ENCODE data around the gene GMPR2. TPM values are rescaled to one million over a fixed set of nuclear protein-coding genes. Genes with fewer than 3 reads are reported as not detected.

The GMPR2 gene
- total RNA-seq, 2 donors from 2014 or later, result 54.5 to 106 TPM

DNA sequence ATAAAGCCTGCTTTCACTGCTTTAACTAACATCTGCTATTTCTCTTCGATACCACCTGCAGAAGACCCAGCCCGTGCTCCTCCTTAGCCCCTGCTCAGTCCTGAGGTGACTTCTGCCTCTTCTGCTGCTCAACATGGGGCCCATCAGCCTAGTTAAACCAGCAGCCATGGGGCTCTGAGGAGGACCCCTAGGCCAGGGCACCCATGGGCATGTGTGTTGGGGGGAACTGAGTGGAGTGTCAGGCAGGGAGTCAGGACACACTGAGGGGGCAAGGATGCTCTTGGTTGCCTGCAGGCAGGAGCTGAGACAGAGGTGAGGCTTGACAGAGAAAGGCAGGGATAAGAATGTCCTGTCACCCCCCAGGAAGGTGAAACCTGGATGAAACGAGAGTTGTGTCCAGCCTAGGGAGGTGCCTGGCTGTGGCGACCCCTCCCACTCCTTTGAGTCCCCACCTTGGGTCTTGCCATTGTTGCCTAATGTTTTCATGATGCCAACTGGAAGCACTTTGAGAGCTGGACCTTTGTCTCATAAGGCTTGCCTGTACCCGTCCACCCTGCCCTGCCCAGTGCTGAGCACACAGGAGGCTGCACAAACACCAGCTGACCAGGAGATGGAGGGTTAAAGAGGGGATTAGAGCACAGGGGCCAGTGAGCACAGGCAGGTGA, 51.2 kb downstream of the GMPR2 start:
- no peak for TF ChIP-seq POLR2A (IDR thresholded peaks at IDR 0.05)
- TF ChIP-seq POLR2AphosphoS5 (IDR thresholded peaks at IDR 0.05), result no peak
- TF ChIP-seq, protein P1, sequence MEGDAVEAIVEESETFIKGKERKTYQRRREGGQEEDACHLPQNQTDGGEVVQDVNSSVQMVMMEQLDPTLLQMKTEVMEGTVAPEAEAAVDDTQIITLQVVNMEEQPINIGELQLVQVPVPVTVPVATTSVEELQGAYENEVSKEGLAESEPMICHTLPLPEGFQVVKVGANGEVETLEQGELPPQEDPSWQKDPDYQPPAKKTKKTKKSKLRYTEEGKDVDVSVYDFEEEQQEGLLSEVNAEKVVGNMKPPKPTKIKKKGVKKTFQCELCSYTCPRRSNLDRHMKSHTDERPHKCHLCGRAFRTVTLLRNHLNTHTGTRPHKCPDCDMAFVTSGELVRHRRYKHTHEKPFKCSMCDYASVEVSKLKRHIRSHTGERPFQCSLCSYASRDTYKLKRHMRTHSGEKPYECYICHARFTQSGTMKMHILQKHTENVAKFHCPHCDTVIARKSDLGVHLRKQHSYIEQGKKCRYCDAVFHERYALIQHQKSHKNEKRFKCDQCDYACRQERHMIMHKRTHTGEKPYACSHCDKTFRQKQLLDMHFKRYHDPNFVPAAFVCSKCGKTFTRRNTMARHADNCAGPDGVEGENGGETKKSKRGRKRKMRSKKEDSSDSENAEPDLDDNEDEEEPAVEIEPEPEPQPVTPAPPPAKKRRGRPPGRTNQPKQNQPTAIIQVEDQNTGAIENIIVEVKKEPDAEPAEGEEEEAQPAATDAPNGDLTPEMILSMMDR (IDR thresholded peaks at IDR 0.05), result no peak
- Histone ChIP-seq H3K27me3 (replicated peaks; ENCODE audit: insufficient read depth) (no peaks in the 10 kb centered on the region), H3K9me3 (no peaks in the 10 kb centered on the region), H3K4me3 (no peak overlapping the region), H3K36me3 (no peaks in the 10 kb centered on the region), H3K27ac (no peak overlapping the region), H3K4me1 (replicated peaks) (no peaks in the 10 kb centered on the region)
- WGBS, result 78% methylated on average over 5 of the region's 5 CpGs
- no peak for DNase-seq (ENCODE audit: low spot score)
- intact Hi-C loops (cut with DNase I), result no loop called here

- WGBS, result 78% methylated on average over 11 of the region's 11 CpGs
- H3K9me3 ChIP-seq, result no peaks in the 10 kb centered on the region
- no peaks in the 10 kb centered on the region for H3K4me1 ChIP-seq (replicated peaks)
- no peak overlapping the region for H3K4me3 ChIP-seq
- TF ChIP-seq POLR2A (IDR thresholded peaks at IDR 0.05), result no peak
- TF ChIP-seq, protein P1 (IDR thresholded peaks at IDR 0.05), result no peak
- DNase-seq (ENCODE audit: low spot score), result no peak
- no peaks in the 10 kb centered on the region for H3K36me3 ChIP-seq
- H3K27ac ChIP-seq, result no peak overlapping the region
- intact Hi-C loops (cut with DNase I), result no loop called here
- H3K27me3 ChIP-seq (replicated peaks; ENCODE audit: insufficient read depth), result no peaks in the 10 kb centered on the region
Measured at GRCh38 chr14:24284501-24285035, 51.8 kb downstream of the GMPR2 start.

DNA sequence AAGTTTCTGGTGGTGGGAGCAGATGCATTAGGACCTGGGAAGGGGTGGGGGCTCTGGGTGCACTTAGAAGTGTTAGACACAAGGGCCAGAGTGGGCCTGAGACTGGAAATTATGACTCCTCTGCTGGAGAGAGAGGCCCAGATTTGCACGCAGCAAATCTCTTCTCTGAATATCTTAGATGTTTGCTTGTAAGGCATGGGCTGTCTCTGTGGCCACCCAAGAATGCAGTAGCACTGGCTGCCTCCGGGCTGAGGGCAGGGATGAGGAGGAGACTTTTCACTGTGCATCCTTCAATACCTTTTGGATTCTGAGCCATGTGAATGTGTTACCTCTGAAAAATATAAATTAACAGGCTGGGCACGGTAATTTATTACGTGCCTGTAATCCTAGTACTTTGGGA, 52.6 kb downstream of the GMPR2 start:
- 57% methylated on average over 4 of the region's 4 CpGs for WGBS
- no peak for DNase-seq (ENCODE audit: low spot score)
- no peak overlapping the region for H3K27ac ChIP-seq
- intact Hi-C loops (cut with DNase I), result no loop called here
- TF ChIP-seq POLR2AphosphoS5 (IDR thresholded peaks at IDR 0.05) (no peak), POLR2A (IDR thresholded peaks at IDR 0.05) (no peak)
- TF ChIP-seq, protein P1 (IDR thresholded peaks at IDR 0.05), result no peak
- no peaks in the 10 kb centered on the region for H3K9me3 ChIP-seq
- no peaks in the 10 kb centered on the region for H3K4me1 ChIP-seq (replicated peaks)
- no peaks in the 10 kb centered on the region for H3K36me3 ChIP-seq
- H3K27me3 ChIP-seq (replicated peaks; ENCODE audit: insufficient read depth), result no peaks in the 10 kb centered on the region
- no peak overlapping the region for H3K4me3 ChIP-seq

DNA sequence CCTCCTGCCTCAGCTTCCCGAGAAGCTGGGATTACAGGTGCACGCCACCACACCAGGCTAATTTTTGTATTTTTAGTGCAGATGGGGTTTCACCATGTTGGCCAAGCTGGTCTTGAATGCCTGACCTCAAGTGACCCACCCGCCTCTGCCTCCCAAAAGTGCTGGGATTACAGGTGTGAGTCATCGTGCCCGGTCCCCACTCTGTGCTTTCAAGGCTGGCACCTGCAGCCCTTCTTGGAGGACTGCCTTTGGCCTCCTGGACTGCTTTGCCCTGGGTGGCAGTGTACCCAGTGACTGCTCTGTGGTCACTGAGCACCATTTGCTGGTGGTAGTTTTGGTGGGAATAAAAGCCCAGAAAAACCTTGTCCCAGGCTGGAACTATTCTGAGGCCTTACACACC, 54.3 kb downstream of the GMPR2 start:
- TF ChIP-seq POLR2A (IDR thresholded peaks at IDR 0.05), result no peak
- TF ChIP-seq, protein P1 (IDR thresholded peaks at IDR 0.05), result no peak
- TF ChIP-seq POLR2AphosphoS5 (IDR thresholded peaks at IDR 0.05), result no peak
- no peak for DNase-seq (ENCODE audit: low spot score)
- 96% methylated on average over 5 of the region's 5 CpGs for WGBS

More for the DNA sequence above, 54.3 kb downstream of the GMPR2 start:
- no peaks in the 10 kb centered on the region for H3K36me3 ChIP-seq
- H3K27ac ChIP-seq, result no peak overlapping the region
- no peaks in the 10 kb centered on the region for H3K4me1 ChIP-seq (replicated peaks)
- intact Hi-C loops (cut with DNase I), result no loop called here
- no peaks in the 10 kb centered on the region for H3K9me3 ChIP-seq
- no peak overlapping the region for H3K4me3 ChIP-seq
- no peaks in the 10 kb centered on the region for H3K27me3 ChIP-seq (replicated peaks; ENCODE audit: insufficient read depth)

Small RNA genes within 50 kb of the gene (small RNA-seq; reads per million reads assigned to genes)
- 0 reads per million in 2 donors for gene AL136295.4
- 0 reads per million in 2 donors for gene CHMP4A
- 0 reads per million in 2 donors for gene MDP1

Other genes with a start within 250 kb of the GMPR2 start
- 10 to 100 TPM; 13.1 to 17.9 TPM for gene DHRS4L2, start 244.0 kb upstream of the GMPR2 start, total RNA-seq
- gene CARMIL3, start 180.9 kb upstream of the GMPR2 start, total RNA-seq, result 1 to 10 TPM in 1 of 2 donors, under 1 TPM in 1; 0.59 to 3.9 TPM
- 1 to 10 TPM; 1.8 to 8.8 TPM for gene CPNE6, start 161.4 kb upstream of the GMPR2 start, total RNA-seq
- 10 to 100 TPM; 15.4 to 21.8 TPM for gene PCK2, start 138.6 kb upstream of the GMPR2 start, total RNA-seq
- 100 to 1,000 TPM; 111 to 115 TPM for gene DCAF11, start 118.2 kb upstream of the GMPR2 start, total RNA-seq
- 1 to 10 TPM; 4.3 to 4.7 TPM for gene NRL, start 118.0 kb upstream of the GMPR2 start, total RNA-seq
- gene FITM1, start 102.3 kb upstream of the GMPR2 start, total RNA-seq, result 1 to 10 TPM in 1 of 2 donors, not detected in 1; 2.0 TPM
- 100 to 1,000 TPM in 1 of 2 donors, 10 to 100 TPM in 1; 85.4 to 213 TPM for gene PSME1, start 96.7 kb upstream of the GMPR2 start, total RNA-seq
- gene EMC9, start 91.3 kb upstream of the GMPR2 start, total RNA-seq, result 10 to 100 TPM; 13.1 to 13.6 TPM
- 10 to 100 TPM; 34.5 to 89.3 TPM for gene PSME2, start 86.3 kb upstream of the GMPR2 start, total RNA-seq
- gene RNF31, start 85.4 kb upstream of the GMPR2 start, total RNA-seq, result 10 to 100 TPM; 73.8 to 76.9 TPM
- 10 to 100 TPM; 61.5 to 82.9 TPM for gene IRF9, start 71.7 kb upstream of the GMPR2 start, total RNA-seq
- gene REC8, start 60.8 kb upstream of the GMPR2 start, total RNA-seq, result 10 to 100 TPM in 1 of 2 donors, 1 to 10 TPM in 1; 5.6 to 25.4 TPM
- gene IPO4, start 44.1 kb upstream of the GMPR2 start, total RNA-seq, result 10 to 100 TPM; 42.6 to 44.5 TPM
- 100 to 1,000 TPM in 1 of 2 donors, 10 to 100 TPM in 1; 68.9 to 113 TPM for gene TM9SF1, start 37.5 kb upstream of the GMPR2 start, total RNA-seq
- 1 to 10 TPM in 1 of 2 donors, not detected in 1; 1.2 TPM for gene TSSK4, start 27.2 kb upstream of the GMPR2 start, total RNA-seq
- gene CHMP4A, start 19.4 kb upstream of the GMPR2 start, total RNA-seq, result 10 to 100 TPM; 61.5 to 66.8 TPM
- gene MDP1, start 16.9 kb upstream of the GMPR2 start, total RNA-seq, result 10 to 100 TPM; 19.1 to 25.5 TPM
- 100 to 1,000 TPM; 114 to 185 TPM for gene NEDD8, start 562 bp upstream of the GMPR2 start, total RNA-seq
- 10 to 100 TPM; 65.5 to 66.8 TPM for gene TINF2, start 9.7 kb downstream of the GMPR2 start, total RNA-seq
- 10 to 100 TPM in 1 of 2 donors, 1 to 10 TPM in 1; 6.6 to 11.4 TPM for gene TGM1, start 30.2 kb downstream of the GMPR2 start, total RNA-seq
- 10 to 100 TPM; 45.5 to 63.5 TPM for gene RABGGTA, start 38.7 kb downstream of the GMPR2 start, total RNA-seq
- gene DHRS1, start 66.9 kb downstream of the GMPR2 start, total RNA-seq, result 10 to 100 TPM; 16.9 to 74.0 TPM
- gene NOP9, start 66.9 kb downstream of the GMPR2 start, total RNA-seq, result 10 to 100 TPM; 21.2 to 22.9 TPM
- gene CIDEB, start 75.0 kb downstream of the GMPR2 start, total RNA-seq, result 10 to 100 TPM in 1 of 2 donors, 1 to 10 TPM in 1; 9.1 to 17.8 TPM
- gene LTB4R2, start 77.2 kb downstream of the GMPR2 start, total RNA-seq, result 10 to 100 TPM; 19.5 to 27.3 TPM
- 10 to 100 TPM; 11.8 to 14.2 TPM for gene LTB4R, start 78.6 kb downstream of the GMPR2 start, total RNA-seq
- gene ADCY4, start 102.1 kb downstream of the GMPR2 start, total RNA-seq, result 10 to 100 TPM; 19.4 to 28.7 TPM
- gene RIPK3, start 107.1 kb downstream of the GMPR2 start, total RNA-seq, result 1 to 10 TPM; 1.9 to 7.6 TPM
- 10 to 100 TPM in 1 of 2 donors, 1 to 10 TPM in 1; 6.3 to 41.1 TPM for gene NFATC4, start 135.3 kb downstream of the GMPR2 start, total RNA-seq
- 10 to 100 TPM; 10.5 to 26.5 TPM for gene NYNRIN, start 166.1 kb downstream of the GMPR2 start, total RNA-seq
- 10 to 100 TPM in 1 of 2 donors, 1 to 10 TPM in 1; 2.4 to 11.1 TPM for gene CBLN3, start 196.7 kb downstream of the GMPR2 start, total RNA-seq
- gene KHNYN, start 197.0 kb downstream of the GMPR2 start, total RNA-seq, result 10 to 100 TPM; 57.0 to 91.2 TPM
- 10 to 100 TPM; 49.5 to 64.4 TPM for gene SDR39U1, start 209.8 kb downstream of the GMPR2 start, total RNA-seq